Mesenchymal stem cell (in vitro differentiated cells and primary cell): ENCODE results near the gene BIK.

ENCODE experiments used
- DNase-seq: peaks from one replicate; pipeline ENCODE4 v3.0.0-alpha.2; 2013
- H2AFZ ChIP-seq: one replicate; pipeline ENCODE4 v1.6.1; 2013; ENCODE audit warnings: low read depth, mild to moderate bottlenecking, control low read depth, inconsistent platforms, low read length, moderate library complexity
- H2AK5ac ChIP-seq: 2 replicates; pipeline ENCODE4 v1.6.1; 2013; ENCODE audit warnings: low read length, moderate library complexity, mild to moderate bottlenecking, inconsistent platforms; ENCODE audit not compliant: severe bottlenecking
- H2BK120ac ChIP-seq: one replicate; pipeline ENCODE4 v1.6.1; 2013; ENCODE audit warnings: low read depth, mild to moderate bottlenecking, inconsistent platforms, low read length, moderate library complexity
- H2BK12ac ChIP-seq, 2 experiments: one replicate each; pipeline ENCODE4 v1.6.1; 2013; ENCODE audit warnings: inconsistent platforms in 2 of 2, low read length in 2 of 2, mild to moderate bottlenecking in 2 of 2, moderate library complexity in 2 of 2, control low read depth in 1 of 2
- H2BK15ac ChIP-seq: one replicate; pipeline ENCODE4 v1.6.1; 2013; ENCODE audit warnings: mild to moderate bottlenecking, low read depth, inconsistent platforms; ENCODE audit not compliant: poor library complexity, severe bottlenecking
- H2BK5ac ChIP-seq: 2 replicates; pipeline ENCODE4 v1.6.1; 2013; ENCODE audit warnings: low read depth, mild to moderate bottlenecking, low read length, control low read depth, inconsistent platforms; ENCODE audit not compliant: poor library complexity, severe bottlenecking
- H3K14ac ChIP-seq, 2 experiments: one replicate each; pipeline ENCODE4 v1.6.1; 2013; ENCODE audit warnings: inconsistent platforms in 2 of 2, low read length in 2 of 2, control low read depth in 1 of 2, mild to moderate bottlenecking in 1 of 2, moderate library complexity in 1 of 2
- H3K18ac ChIP-seq, 2 experiments: one replicate each; pipeline ENCODE4 v1.6.1; 2013; ENCODE audit warnings: inconsistent platforms in 2 of 2, low read length in 2 of 2, control low read depth in 1 of 2, low read depth in 1 of 2, mild to moderate bottlenecking in 1 of 2
- H3K23ac ChIP-seq, 2 experiments: one replicate each; pipeline ENCODE4 v1.6.1; 2013; ENCODE audit warnings: inconsistent platforms in 2 of 2, low read length in 2 of 2, mild to moderate bottlenecking in 2 of 2, moderate library complexity in 2 of 2, control low read depth in 1 of 2
- H3K27ac ChIP-seq: 2 replicates; pipeline ENCODE4 v1.5.1; 2013; ENCODE audit warnings: mild to moderate bottlenecking, moderate library complexity, low read length, control low read depth, inconsistent platforms; ENCODE audit not compliant: poor library complexity, severe bottlenecking
- H3K27me3 ChIP-seq, 2 experiments: 2 replicates each; pipeline versions ENCODE4 v1.6.1 to v1.7.0; 2013; ENCODE audit warnings: low read length in 2 of 2, mild to moderate bottlenecking in 2 of 2, moderate library complexity in 2 of 2, control low read depth in 1 of 2, inconsistent platforms in 1 of 2; ENCODE audit not compliant: control insufficient read depth in 1 of 2, insufficient read depth in 1 of 2
- H3K36me3 ChIP-seq, 2 experiments: 2 replicates each; pipeline versions ENCODE4 v1.6.1 to v1.7.0; 2013; ENCODE audit warnings: low read length in 2 of 2, control low read depth in 1 of 2, inconsistent platforms in 1 of 2, low read depth in 1 of 2, mild to moderate bottlenecking in 1 of 2; ENCODE audit not compliant: insufficient read depth in 2 of 2, control insufficient read depth in 1 of 2
- H3K4ac ChIP-seq, 2 experiments: one replicate each; pipeline ENCODE4 v1.6.1; 2013; ENCODE audit warnings: inconsistent platforms in 2 of 2, low read length in 2 of 2, mild to moderate bottlenecking in 2 of 2, moderate library complexity in 2 of 2, control low read depth in 1 of 2, low read depth in 1 of 2
- H3K4me1 ChIP-seq: 2 replicates; pipeline ENCODE4 v1.6.1; 2013; ENCODE audit warnings: low read depth, low read length, control low read depth; ENCODE audit not compliant: control insufficient read depth, insufficient read depth
- H3K4me2 ChIP-seq: 2 replicates; pipeline ENCODE4 v1.6.1; 2013; ENCODE audit warnings: low read length, mild to moderate bottlenecking, inconsistent platforms; ENCODE audit not compliant: poor library complexity, severe bottlenecking
- H3K4me3 ChIP-seq, 2 experiments: 2 replicates each; pipeline versions ENCODE4 v1.5.1 to v1.7.0; 2013; ENCODE audit warnings: low read length in 2 of 2, mild to moderate bottlenecking in 2 of 2, control low read depth in 1 of 2, low read depth in 1 of 2; ENCODE audit not compliant: insufficient read depth in 1 of 2
- H3K79me1 ChIP-seq: replicated peaks from 2 replicates; pipeline ENCODE4 v1.6.1; 2013; ENCODE audit warnings: mild to moderate bottlenecking, control low read depth, low read length, inconsistent platforms; ENCODE audit not compliant: poor library complexity, severe bottlenecking
- H3K9ac ChIP-seq: 2 replicates; pipeline ENCODE4 v1.7.0; 2013; ENCODE audit warnings: mild to moderate bottlenecking, low read length, moderate library complexity
- H3K9me3 ChIP-seq: 2 replicates; pipeline ENCODE4 v1.7.0; 2013; ENCODE audit warnings: mild to moderate bottlenecking, low read length; ENCODE audit not compliant: control insufficient read depth
- H4K8ac ChIP-seq: one replicate; pipeline ENCODE4 v1.6.1; 2013; ENCODE audit warnings: inconsistent platforms, mild to moderate bottlenecking, low read length, moderate library complexity
- H4K91ac ChIP-seq: one replicate; pipeline ENCODE4 v1.6.1; 2013; ENCODE audit warnings: mild to moderate bottlenecking, low read length, inconsistent platforms
- WGBS: methylation state at CpG from one replicate; pipeline ENCODE4 v1.1.7; 2013; ENCODE audit warnings: mixed read lengths; 5-methylcytosine and 5-hydroxymethylcytosine counted together

Gene BIK

GRCh38 chr22:43160497-43161126 lies 50.1 kb downstream of the BIK start:
- Histone ChIP-seq H2AFZ (no peak overlapping the region), H3K18ac (no peak overlapping the region)

GRCh38 chr22:43162412-43163150 lies 52.0 kb downstream of the BIK start:
- Histone ChIP-seq H4K8ac (no peak overlapping the region), H2BK120ac (no peak overlapping the region), H3K27me3 (no peaks in the 10 kb centered on the region), H3K4me2 (no peak overlapping the region), H3K9me3 (no peaks in the 10 kb centered on the region), H3K4me1 (peaks cover 13% of the 10 kb centered on the region), H2AK5ac (no peak overlapping the region), H3K18ac (no peak overlapping the region), H2AFZ (no peak overlapping the region), H3K23ac (no peak overlapping the region), H2BK12ac (no peak overlapping the region), H3K36me3 (peaks cover 35 to 84% of the 10 kb centered on the region in 2 experiments), H3K14ac (no peak overlapping the region), H3K27ac (no peak overlapping the region), H3K4me3 (no peak overlapping the region), H4K91ac (no peak overlapping the region), H2BK5ac (no peak overlapping the region), H3K79me1 (peaks cover 22% of the 10 kb centered on the region), H2BK15ac (no peak overlapping the region), H3K9ac (no peak overlapping the region), H3K4ac (no peak overlapping the region)
- no peak for DNase-seq
- 98% methylated on average over 24 of the region's 24 CpGs for WGBS

More at GRCh38 chr22:43160497-43161126, 50.1 kb downstream of the BIK start:
- Histone ChIP-seq H3K4me2 (no peak overlapping the region), H2BK120ac (no peak overlapping the region), H3K79me1 (peaks cover 29% of the 10 kb centered on the region), H3K27ac (no peak overlapping the region), H3K9ac (no peak overlapping the region), H3K4me1 (peaks cover 22% of the 10 kb centered on the region), H2BK15ac (no peak overlapping the region), H3K4me3 (no peak overlapping the region), H3K27me3 (no peaks in the 10 kb centered on the region), H3K9me3 (no peaks in the 10 kb centered on the region), H4K8ac (no peak overlapping the region), H2BK5ac (no peak overlapping the region), H4K91ac (no peak overlapping the region), H2AK5ac (no peak overlapping the region), H3K36me3 (peaks cover 38 to 82% of the 10 kb centered on the region in 2 experiments), H3K23ac (no peak overlapping the region), H2BK12ac (no peak overlapping the region), H3K4ac (no peak overlapping the region), H3K14ac (no peak overlapping the region)
- DNase-seq = no peak
- 96% methylated on average over 8 of the region's 8 CpGs for WGBS

GRCh38 chr22:43163241-43163795 lies 52.8 kb downstream of the BIK start:
- no peak overlapping the region for H2BK120ac ChIP-seq
- H3K23ac ChIP-seq = no peak overlapping the region
- no peak overlapping the region for H3K27ac ChIP-seq
- no peak overlapping the region for H2BK12ac ChIP-seq
- no peak overlapping the region for H3K4ac ChIP-seq
- H2BK15ac ChIP-seq = no peak overlapping the region
- H3K79me1 ChIP-seq = peaks cover 19% of the 10 kb centered on the region
- H3K14ac ChIP-seq = no peak overlapping the region
- H3K36me3 ChIP-seq = peaks cover 40 to 85% of the 10 kb centered on the region in 2 experiments
- H2AFZ ChIP-seq = no peak overlapping the region
- no peak overlapping the region for H4K8ac ChIP-seq
- H3K9me3 ChIP-seq = no peaks in the 10 kb centered on the region
- H3K4me2 ChIP-seq = no peak overlapping the region
- H4K91ac ChIP-seq = no peak overlapping the region
- WGBS = 91% methylated on average over 18 of the region's 18 CpGs
- H3K4me3 ChIP-seq = no peak overlapping the region
- H3K18ac ChIP-seq = no peak overlapping the region
- no peak for DNase-seq
- H3K4me1 ChIP-seq = peaks cover 14% of the 10 kb centered on the region
- H3K27me3 ChIP-seq = no peaks in the 10 kb centered on the region
- H3K9ac ChIP-seq = peak overlapping the region; percentile 57
- H2AK5ac ChIP-seq = no peak overlapping the region
- no peak overlapping the region for H2BK5ac ChIP-seq

- WGBS = 80% methylated on average over 16 of the region's 16 CpGs
- Histone ChIP-seq H3K27ac (no peak overlapping the region), H3K9ac (no peak overlapping the region), H3K18ac (no peak overlapping the region), H2AK5ac (no peak overlapping the region), H3K9me3 (no peaks in the 10 kb centered on the region), H4K8ac (no peak overlapping the region), H3K4me1 (peaks cover 17% of the 10 kb centered on the region), H2BK5ac (no peak overlapping the region), H3K4ac (no peak overlapping the region), H2AFZ (no peak overlapping the region), H2BK120ac (no peak overlapping the region), H3K23ac (no peak overlapping the region), H3K4me3 (no peak overlapping the region), H3K4me2 (no peak overlapping the region), H3K36me3 (peaks cover 40 to 79% of the 10 kb centered on the region in 2 experiments), H2BK15ac (no peak overlapping the region), H3K27me3 (no peaks in the 10 kb centered on the region), H2BK12ac (no peak overlapping the region), H3K14ac (no peak overlapping the region), H4K91ac (no peak overlapping the region), H3K79me1 (peaks cover 9% of the 10 kb centered on the region)
- DNase-seq = no peak
Measured at GRCh38 chr22:43164636-43165035, 54.1 kb downstream of the BIK start.
